Neural crest cell (in vitro differentiated cells): Measurements from ENCODE around the gene PLPP7. TPM values are rescaled to one million over a fixed set of nuclear protein-coding genes. Genes with fewer than 3 reads are reported as not detected.

Experiments
- DNase-seq: peaks from one replicate; pipeline ENCODE4 v3.0.0; 2021; ENCODE audit warnings: low read depth, mixed read lengths, low spot score
- H3K27ac Mint-ChIP-seq: one replicate; pipeline ENCODE4 v1.8.0; 2021; ENCODE audit warnings: mild to moderate bottlenecking, mixed read lengths; ENCODE audit not compliant: unreplicated experiment
- H3K27me3 Mint-ChIP-seq: 2 replicates; pipeline ENCODE4 v1.8.0; 2021; ENCODE audit warnings: low read depth, mild to moderate bottlenecking, mixed read lengths
- H3K36me3 Mint-ChIP-seq: 2 replicates; pipeline ENCODE4 v1.8.0; 2021; ENCODE audit warnings: low read depth, mild to moderate bottlenecking, mixed read lengths
- H3K4me1 Mint-ChIP-seq: 2 replicates; pipeline ENCODE4 v1.8.0; 2021; ENCODE audit warnings: mixed read lengths
- H3K4me3 Mint-ChIP-seq: one replicate; pipeline ENCODE4 v1.8.0; 2021; ENCODE audit warnings: mild to moderate bottlenecking, mixed read lengths
- H3K9me3 Mint-ChIP-seq: 2 replicates; pipeline ENCODE4 v1.8.0; 2021; ENCODE audit warnings: mixed read lengths
- total RNA-seq: library from RNA; stranded (reverse); gene quantifications from 2 replicates; pipeline ENCODE4 v1.2.1, GENCODE V29; 2021
- TF ChIP-seq, protein P1 (sequence below): fragments of 200-600 bp; sonication (generic); conservative IDR thresholded peaks from 2 replicates; pipeline ENCODE4 v1.5.0; 2021; ENCODE audit warnings: antibody characterized with exemption, mild to moderate bottlenecking

PLPP7 gene
- total RNA-seq, 1 donor from 2014 or later = 6.9 TPM

DNA sequence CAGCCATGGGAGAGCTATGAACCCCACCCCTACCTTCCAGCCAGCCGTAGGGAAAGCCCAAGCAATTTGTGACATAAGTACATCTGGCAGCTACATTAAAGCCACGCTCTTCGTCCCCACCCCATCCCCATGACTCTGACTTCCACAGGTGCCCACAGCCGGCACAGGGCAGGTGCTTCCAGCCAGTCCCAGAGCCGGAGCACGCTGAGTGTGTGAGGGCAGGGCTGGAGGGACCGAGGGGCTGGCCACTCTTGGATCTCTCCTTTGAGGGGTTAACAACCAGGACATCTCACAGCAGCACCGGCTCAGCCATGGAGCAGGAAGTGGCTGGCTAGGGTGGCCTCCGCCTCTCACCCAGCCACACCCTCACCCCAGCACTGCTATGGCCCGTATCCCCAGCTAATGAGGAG lies 10.8 kb upstream of the PLPP7 start:
- Mint-ChIP-seq H3K4me3 (peak overlapping the region; percentile 80), H3K36me3 (no peaks in the 10 kb centered on the region), H3K9me3 (no peaks in the 10 kb centered on the region), H3K27ac (no peak overlapping the region), H3K27me3 (peaks cover 64% of the 10 kb centered on the region), H3K4me1 (peaks cover 24% of the 10 kb centered on the region)
- DNase-seq = no peak
- TF ChIP-seq, protein P1, sequence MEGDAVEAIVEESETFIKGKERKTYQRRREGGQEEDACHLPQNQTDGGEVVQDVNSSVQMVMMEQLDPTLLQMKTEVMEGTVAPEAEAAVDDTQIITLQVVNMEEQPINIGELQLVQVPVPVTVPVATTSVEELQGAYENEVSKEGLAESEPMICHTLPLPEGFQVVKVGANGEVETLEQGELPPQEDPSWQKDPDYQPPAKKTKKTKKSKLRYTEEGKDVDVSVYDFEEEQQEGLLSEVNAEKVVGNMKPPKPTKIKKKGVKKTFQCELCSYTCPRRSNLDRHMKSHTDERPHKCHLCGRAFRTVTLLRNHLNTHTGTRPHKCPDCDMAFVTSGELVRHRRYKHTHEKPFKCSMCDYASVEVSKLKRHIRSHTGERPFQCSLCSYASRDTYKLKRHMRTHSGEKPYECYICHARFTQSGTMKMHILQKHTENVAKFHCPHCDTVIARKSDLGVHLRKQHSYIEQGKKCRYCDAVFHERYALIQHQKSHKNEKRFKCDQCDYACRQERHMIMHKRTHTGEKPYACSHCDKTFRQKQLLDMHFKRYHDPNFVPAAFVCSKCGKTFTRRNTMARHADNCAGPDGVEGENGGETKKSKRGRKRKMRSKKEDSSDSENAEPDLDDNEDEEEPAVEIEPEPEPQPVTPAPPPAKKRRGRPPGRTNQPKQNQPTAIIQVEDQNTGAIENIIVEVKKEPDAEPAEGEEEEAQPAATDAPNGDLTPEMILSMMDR = no peak

DNA sequence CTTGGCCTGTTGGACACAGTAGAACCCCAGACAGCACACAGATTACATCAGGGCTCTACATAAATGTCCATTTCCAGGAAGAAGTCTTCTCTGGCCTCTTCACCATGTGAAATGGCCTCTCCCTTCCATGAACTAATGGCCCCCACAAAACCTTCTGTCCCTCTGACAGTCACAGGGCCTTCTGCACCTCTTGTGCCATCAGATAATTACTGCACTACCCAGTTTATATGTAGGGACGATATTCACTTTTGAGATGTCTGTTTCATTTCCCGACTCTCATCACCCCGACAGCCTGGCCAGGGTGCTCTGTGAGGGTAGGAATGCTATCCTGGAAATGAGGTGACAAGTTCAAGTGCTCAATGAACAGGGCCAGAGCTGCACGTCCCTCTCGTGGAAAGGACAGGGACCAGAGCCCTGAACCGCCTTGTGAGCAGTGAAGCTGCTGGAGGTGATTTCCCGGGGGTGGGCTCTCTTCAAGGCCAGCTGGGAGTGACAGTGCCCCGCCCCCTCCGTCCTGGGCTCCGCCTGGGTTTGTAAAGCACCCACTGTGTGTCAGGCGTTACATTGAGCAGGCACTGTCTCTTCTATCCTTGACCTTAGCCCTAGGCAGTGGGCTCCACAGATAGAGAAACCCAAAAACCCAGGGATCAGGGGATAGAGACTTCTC lies 10.2 kb upstream of the PLPP7 start:
- H3K27ac Mint-ChIP-seq = no peak overlapping the region
- H3K4me3 Mint-ChIP-seq = peak overlapping the region; percentile 80
- TF ChIP-seq, protein P1 = no peak
- DNase-seq = no peak
- H3K27me3 Mint-ChIP-seq = peaks cover 68% of the 10 kb centered on the region
- no peaks in the 10 kb centered on the region for H3K36me3 Mint-ChIP-seq
- H3K9me3 Mint-ChIP-seq = no peaks in the 10 kb centered on the region
- peaks cover 24% of the 10 kb centered on the region for H3K4me1 Mint-ChIP-seq

DNA sequence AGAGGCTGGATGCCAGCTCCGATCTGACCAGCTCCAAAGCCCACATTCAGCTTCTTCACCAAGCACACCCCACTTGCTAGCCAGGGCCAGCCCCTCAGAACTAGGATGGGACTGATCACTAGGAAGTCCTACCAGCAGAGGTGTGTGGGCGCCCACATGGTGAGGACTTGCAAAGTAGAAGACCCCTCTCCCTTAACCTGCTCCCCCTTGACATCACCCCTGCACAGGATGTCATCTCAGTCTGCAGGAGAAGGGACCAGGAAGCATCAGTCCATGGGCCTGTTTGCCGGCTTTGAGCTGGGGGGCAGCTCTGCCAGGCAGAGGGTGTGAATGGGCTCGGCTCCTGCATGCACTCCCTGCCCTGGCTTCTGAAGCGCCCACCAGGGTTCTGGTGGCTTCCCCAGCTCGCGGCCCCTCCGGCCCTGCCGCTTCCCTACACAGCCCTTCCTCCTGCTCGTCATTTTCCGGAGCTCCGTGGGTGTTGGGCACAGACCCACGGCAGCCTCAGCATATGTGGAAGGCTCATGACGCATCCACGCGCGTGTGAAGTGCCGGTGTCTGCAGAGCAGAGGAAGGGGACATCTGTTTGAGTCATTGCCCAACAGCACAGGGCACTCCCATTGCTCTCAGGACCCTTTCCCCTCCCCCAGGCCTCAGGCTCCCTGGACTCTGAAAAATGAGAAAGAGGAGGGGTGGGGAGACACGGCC lies 9.5 kb upstream of the PLPP7 start:
- H3K27me3 Mint-ChIP-seq = peaks cover 68% of the 10 kb centered on the region
- TF ChIP-seq, protein P1 = no peak
- H3K27ac Mint-ChIP-seq = no peak overlapping the region
- peaks cover 23% of the 10 kb centered on the region for H3K4me1 Mint-ChIP-seq
- no peaks in the 10 kb centered on the region for H3K36me3 Mint-ChIP-seq
- H3K9me3 Mint-ChIP-seq = no peaks in the 10 kb centered on the region
- no peak for DNase-seq
- no peak overlapping the region for H3K4me3 Mint-ChIP-seq

DNA sequence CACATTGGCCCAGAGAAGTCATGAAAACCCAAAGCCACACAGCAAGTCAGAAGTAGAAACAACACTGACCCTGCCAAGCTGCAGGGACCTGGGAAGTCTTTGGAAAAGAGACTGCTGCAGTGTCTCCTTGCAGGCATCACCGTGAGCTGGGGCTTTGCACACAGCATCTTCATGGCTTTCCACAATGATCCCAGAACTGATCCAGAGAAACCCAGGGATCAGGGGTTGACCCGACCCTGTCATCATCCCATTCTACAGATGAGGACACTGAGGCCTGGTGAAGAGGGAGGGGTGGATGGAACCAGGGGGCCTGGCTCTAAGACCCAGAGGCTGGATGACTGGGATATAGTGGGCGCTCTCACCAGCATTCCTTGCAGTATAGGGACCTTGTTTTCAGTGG lies 8.9 kb upstream of the PLPP7 start:
- H3K4me3 Mint-ChIP-seq = peak overlapping the region; percentile 27
- DNase-seq = no peak

DNA sequence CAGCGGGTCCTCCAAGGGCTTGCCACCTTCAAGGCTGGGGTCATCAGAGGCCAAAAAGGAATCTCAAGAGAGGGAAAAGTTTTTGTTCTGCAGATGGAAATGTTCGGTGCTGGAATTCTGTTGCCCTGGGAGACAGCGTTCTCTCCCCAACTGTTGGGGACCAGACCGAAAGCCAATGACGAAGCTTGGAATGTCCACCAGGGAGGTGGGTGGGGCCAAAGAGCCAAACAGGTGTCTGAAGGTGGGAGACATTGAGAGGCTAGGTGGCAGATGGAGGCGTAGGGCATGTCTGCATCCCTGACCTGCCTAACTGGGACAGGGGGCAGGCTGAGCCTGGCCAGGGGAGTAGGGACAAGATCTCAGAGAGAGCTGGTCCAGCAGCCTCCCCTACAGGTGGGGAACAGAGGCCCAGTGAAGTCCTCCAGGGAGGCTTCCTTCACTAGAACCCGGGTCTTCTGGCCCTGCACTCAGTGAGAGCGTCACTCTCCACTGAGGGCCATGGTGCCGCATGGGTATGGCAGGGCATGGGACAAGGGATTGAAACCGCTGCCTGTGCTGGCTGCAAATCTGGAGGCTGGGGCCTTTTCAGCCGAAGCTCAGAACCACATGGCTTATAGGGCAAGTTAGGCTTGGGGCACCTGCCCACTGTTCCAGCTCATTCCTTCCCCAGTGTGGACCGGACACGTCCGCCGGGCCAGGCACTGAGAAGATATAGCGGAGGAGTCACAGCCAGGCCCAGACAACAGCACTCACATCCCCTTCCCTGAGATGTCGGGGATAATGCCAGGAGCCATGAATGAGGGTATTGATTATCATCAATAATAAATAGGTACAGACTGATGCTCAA lies 8.2 kb upstream of the PLPP7 start:
- no peak overlapping the region for H3K27ac Mint-ChIP-seq
- TF ChIP-seq, protein P1 = no peak
- DNase-seq = no peak
- no peaks in the 10 kb centered on the region for H3K9me3 Mint-ChIP-seq
- peaks cover 55% of the 10 kb centered on the region for H3K27me3 Mint-ChIP-seq
- H3K4me3 Mint-ChIP-seq = peak overlapping the region; percentile 27
- peaks cover 9% of the 10 kb centered on the region for H3K4me1 Mint-ChIP-seq
- no peaks in the 10 kb centered on the region for H3K36me3 Mint-ChIP-seq

More for the DNA sequence above, 8.9 kb upstream of the PLPP7 start:
- TF ChIP-seq, protein P1 = no peak
- Mint-ChIP-seq H3K9me3 (no peaks in the 10 kb centered on the region), H3K4me1 (peaks cover 16% of the 10 kb centered on the region), H3K36me3 (no peaks in the 10 kb centered on the region), H3K27me3 (peaks cover 62% of the 10 kb centered on the region), H3K27ac (no peak overlapping the region)
